ENCODE results near the gene GALE. TPM values are rescaled to one million over a fixed set of nuclear protein-coding genes. Genes with fewer than 3 reads are reported as not detected.
A peak's percentile ranks its signal among the peaks of the same experiment; 100 is the strongest.

GALE gene
- total and polyA plus RNA-seq, 2 of the 13 experiments (the other 11 are each of a cell fraction or from before 2014, with no cell fraction given): 85.2 to 88.4 TPM

GRCh38 chr1:23800400-23801337 is at the start of gene GALE (continued):
- TF ChIP-seq CTCF (CRISPR knock-in tag; IDR thresholded peaks at IDR 0.05): no peak
- TF ChIP-seq, protein P1, sequence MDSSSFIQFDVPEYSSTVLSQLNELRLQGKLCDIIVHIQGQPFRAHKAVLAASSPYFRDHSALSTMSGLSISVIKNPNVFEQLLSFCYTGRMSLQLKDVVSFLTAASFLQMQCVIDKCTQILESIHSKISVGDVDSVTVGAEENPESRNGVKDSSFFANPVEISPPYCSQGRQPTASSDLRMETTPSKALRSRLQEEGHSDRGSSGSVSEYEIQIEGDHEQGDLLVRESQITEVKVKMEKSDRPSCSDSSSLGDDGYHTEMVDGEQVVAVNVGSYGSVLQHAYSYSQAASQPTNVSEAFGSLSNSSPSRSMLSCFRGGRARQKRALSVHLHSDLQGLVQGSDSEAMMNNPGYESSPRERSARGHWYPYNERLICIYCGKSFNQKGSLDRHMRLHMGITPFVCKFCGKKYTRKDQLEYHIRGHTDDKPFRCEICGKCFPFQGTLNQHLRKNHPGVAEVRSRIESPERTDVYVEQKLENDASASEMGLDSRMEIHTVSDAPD (CRISPR knock-in tag; IDR thresholded peaks at IDR 0.05): no peak
- TF ChIP-seq ZNF512 (CRISPR knock-in tag; IDR thresholded peaks at IDR 0.05): no peak
- TF ChIP-seq ZNF549 (CRISPR knock-in tag; IDR thresholded peaks at IDR 0.05): no peak
- TF ChIP-seq SMAD3 (CRISPR knock-in tag; IDR thresholded peaks at IDR 0.05): peak; percentile 65; the same call in 1 of the 2 replicates
- TF ChIP-seq, protein P2, sequence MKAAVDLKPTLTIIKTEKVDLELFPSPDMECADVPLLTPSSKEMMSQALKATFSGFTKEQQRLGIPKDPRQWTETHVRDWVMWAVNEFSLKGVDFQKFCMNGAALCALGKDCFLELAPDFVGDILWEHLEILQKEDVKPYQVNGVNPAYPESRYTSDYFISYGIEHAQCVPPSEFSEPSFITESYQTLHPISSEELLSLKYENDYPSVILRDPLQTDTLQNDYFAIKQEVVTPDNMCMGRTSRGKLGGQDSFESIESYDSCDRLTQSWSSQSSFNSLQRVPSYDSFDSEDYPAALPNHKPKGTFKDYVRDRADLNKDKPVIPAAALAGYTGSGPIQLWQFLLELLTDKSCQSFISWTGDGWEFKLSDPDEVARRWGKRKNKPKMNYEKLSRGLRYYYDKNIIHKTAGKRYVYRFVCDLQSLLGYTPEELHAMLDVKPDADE (CRISPR knock-in tag; IDR thresholded peaks at IDR 0.05): 0 out of 2 replicates have a peak, but pooled peaks have one; percentile 62
- no peak for TF ChIP-seq NFIB (CRISPR knock-in tag; IDR thresholded peaks at IDR 0.05; ENCODE audit: borderline replicate concordance)
- TF ChIP-seq ZSCAN9 (CRISPR knock-in tag; IDR thresholded peaks at IDR 0.05; ENCODE audit: borderline replicate concordance): peak; percentile 12; the same call in 1 of the 2 replicates
- TF ChIP-seq ZNF263 (CRISPR knock-in tag; IDR thresholded peaks at IDR 0.05): no peak
- TF ChIP-seq HNF4A (CRISPR knock-in tag; IDR thresholded peaks at IDR 0.05): no peak
- TF ChIP-seq TBX3 (IDR thresholded peaks at IDR 0.05; ENCODE audit: borderline replicate concordance): no peak
- TF ChIP-seq ZFP37 (CRISPR knock-in tag; IDR thresholded peaks at IDR 0.05; ENCODE audit: borderline replicate concordance): no peak
- TF ChIP-seq NFKBIZ (CRISPR knock-in tag; IDR thresholded peaks at IDR 0.05): no peak
- TF ChIP-seq, protein P3, sequence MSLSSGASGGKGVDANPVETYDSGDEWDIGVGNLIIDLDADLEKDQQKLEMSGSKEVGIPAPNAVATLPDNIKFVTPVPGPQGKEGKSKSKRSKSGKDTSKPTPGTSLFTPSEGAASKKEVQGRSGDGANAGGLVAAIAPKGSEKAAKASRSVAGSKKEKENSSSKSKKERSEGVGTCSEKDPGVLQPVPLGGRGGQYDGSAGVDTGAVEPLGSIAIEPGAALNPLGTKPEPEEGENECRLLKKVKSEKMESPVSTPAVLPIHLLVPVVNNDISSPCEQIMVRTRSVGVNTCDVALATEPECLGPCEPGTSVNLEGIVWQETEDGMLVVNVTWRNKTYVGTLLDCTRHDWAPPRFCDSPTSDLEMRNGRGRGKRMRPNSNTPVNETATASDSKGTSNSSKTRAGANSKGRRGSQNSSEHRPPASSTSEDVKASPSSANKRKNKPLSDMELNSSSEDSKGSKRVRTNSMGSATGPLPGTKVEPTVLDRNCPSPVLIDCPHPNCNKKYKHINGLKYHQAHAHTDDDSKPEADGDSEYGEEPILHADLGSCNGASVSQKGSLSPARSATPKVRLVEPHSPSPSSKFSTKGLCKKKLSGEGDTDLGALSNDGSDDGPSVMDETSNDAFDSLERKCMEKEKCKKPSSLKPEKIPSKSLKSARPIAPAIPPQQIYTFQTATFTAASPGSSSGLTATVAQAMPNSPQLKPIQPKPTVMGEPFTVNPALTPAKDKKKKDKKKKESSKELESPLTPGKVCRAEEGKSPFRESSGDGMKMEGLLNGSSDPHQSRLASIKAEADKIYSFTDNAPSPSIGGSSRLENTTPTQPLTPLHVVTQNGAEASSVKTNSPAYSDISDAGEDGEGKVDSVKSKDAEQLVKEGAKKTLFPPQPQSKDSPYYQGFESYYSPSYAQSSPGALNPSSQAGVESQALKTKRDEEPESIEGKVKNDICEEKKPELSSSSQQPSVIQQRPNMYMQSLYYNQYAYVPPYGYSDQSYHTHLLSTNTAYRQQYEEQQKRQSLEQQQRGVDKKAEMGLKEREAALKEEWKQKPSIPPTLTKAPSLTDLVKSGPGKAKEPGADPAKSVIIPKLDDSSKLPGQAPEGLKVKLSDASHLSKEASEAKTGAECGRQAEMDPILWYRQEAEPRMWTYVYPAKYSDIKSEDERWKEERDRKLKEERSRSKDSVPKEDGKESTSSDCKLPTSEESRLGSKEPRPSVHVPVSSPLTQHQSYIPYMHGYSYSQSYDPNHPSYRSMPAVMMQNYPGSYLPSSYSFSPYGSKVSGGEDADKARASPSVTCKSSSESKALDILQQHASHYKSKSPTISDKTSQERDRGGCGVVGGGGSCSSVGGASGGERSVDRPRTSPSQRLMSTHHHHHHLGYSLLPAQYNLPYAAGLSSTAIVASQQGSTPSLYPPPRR (CRISPR knock-in tag; IDR thresholded peaks at IDR 0.05; ENCODE audit: borderline replicate concordance): no peak; the same call in 1 of the 2 replicates
- TF ChIP-seq, protein P4, sequence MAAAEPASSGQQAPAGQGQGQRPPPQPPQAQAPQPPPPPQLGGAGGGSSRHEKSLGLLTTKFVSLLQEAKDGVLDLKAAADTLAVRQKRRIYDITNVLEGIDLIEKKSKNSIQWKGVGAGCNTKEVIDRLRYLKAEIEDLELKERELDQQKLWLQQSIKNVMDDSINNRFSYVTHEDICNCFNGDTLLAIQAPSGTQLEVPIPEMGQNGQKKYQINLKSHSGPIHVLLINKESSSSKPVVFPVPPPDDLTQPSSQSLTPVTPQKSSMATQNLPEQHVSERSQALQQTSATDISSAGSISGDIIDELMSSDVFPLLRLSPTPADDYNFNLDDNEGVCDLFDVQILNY (CRISPR knock-in tag; conservative IDR thresholded peaks at IDR 0.05): peak; percentile 16; the same call in 1 of the 2 replicates
- TF ChIP-seq NFKB2 (CRISPR knock-in tag; IDR thresholded peaks at IDR 0.05; ENCODE audit: borderline replicate concordance): no peak
